K562 (cell line): ENCODE measurements around the gene TUBGCP5. TPM values are rescaled to one million over a fixed set of nuclear protein-coding genes. Genes with fewer than 3 reads are reported as not detected.

Experiments used
- ATAC-seq: fragments of 200-7000 bp; cut with Tn5 transposase; 3 replicates; pipeline ENCODE4 v1.9.1; 2020; ENCODE audit warnings: moderate library complexity
- BruUV-seq: library from RNA; stranded (reverse); fragments of 400-500 nt; replicated peaks from 2 replicates; lab custom pipeline; 2021; lab: Mats Ljungman, UMichigan
- CTCF ChIA-PET: fragments of 300-600 bp; formaldehyde crosslinking; extraction: SDS; loops from one replicate; lab custom pipeline; 2021; ENCODE audit warnings: low intra/inter-chr PET ratio; lab: Yijun Ruan, JAX
- POLR2A ChIA-PET: fragments of 300-600, 350-650 bp; sonication (Branson Sonifier 250); formaldehyde crosslinking; extraction: SDS; loops from one replicate; lab custom pipeline; 2021; ENCODE audit warnings: antibody characterized with exemption, inconsistent platforms; lab: Yijun Ruan, JAX
- DNase-seq, 4 experiments: peaks; one replicate each; pipeline versions ENCODE4 v3.0.0 to v3.0.0-alpha.2; 2011 to 2018; ENCODE audit warnings: low spot score in 3 of 4, mixed read lengths in 3 of 4; ENCODE audit errors: extremely low read depth in 1 of 4
- FAIRE-seq: peaks from 2 replicates; lab custom pipeline; 2011; peaks lifted over from hg19 to GRCh38; lab: Jason Lieb, UNC
- H2AFZ ChIP-seq: 2 replicates; pipeline ENCODE4 v1.6.0; 2011; ENCODE audit warnings: low read depth, low read length, control low read depth, inconsistent platforms
- H3K27ac ChIP-seq: fragments of 200-600 bp; 3 replicates; pipeline ENCODE4 v1.8.0; 2011; ENCODE audit warnings: low read depth, mild to moderate bottlenecking, control low read depth, inconsistent platforms, low read length, moderate library complexity, mixed read lengths; ENCODE audit errors: extremely low read depth
- H3K27me3 ChIP-seq, 2 experiments: fragments of 300-600 bp in 1 of 2; 2 replicates in 1 of 2; 3 replicates in 1 of 2; pipeline versions ENCODE4 v1.6.0 to v1.8.0; 2011; ENCODE audit warnings: inconsistent platforms in 2 of 2, low read length in 2 of 2, mild to moderate bottlenecking in 1 of 2, mixed read lengths in 1 of 2, moderate library complexity in 1 of 2; ENCODE audit not compliant: control insufficient read depth in 2 of 2, insufficient read depth in 2 of 2
- H3K36me3 ChIP-seq: fragments of 300-600 bp; 3 replicates; pipeline ENCODE4 v1.8.0; 2011; ENCODE audit warnings: mild to moderate bottlenecking, low read length, inconsistent platforms; ENCODE audit not compliant: control insufficient read depth, insufficient read depth
- H3K4me1 ChIP-seq, 2 experiments: fragments of 200-600 bp in 1 of 2; replicated peaks in 1 of 2; 2 replicates in 1 of 2; 3 replicates in 1 of 2; pipeline versions ENCODE4 v1.5.1 to v1.8.0; 2011; ENCODE audit warnings: inconsistent platforms in 2 of 2, low read length in 2 of 2, mild to moderate bottlenecking in 1 of 2, mixed read lengths in 1 of 2, moderate library complexity in 1 of 2; ENCODE audit not compliant: control insufficient read depth in 2 of 2, insufficient read depth in 2 of 2
- H3K4me2 ChIP-seq: 2 replicates; pipeline ENCODE4 v1.6.1; 2011; ENCODE audit warnings: low read length, control low read depth, inconsistent platforms, mixed read lengths; ENCODE audit not compliant: insufficient read depth
- H3K4me3 ChIP-seq: fragments of 200-600 bp; sonication (generic), shearing (Covaris generic); 2 replicates; pipeline ENCODE4 v1.5.1; 2016; ENCODE audit warnings: control low read depth, inconsistent platforms
- H3K79me2 ChIP-seq: fragments of 200-600 bp; 3 replicates; pipeline ENCODE4 v1.8.0; 2011; ENCODE audit warnings: low read length, inconsistent platforms; ENCODE audit not compliant: control insufficient read depth, insufficient read depth
- H3K9ac ChIP-seq, 2 experiments: 2 replicates each; pipeline versions ENCODE4 v1.6.0 to v1.6.1; 2011; ENCODE audit warnings: low read depth in 2 of 2, low read length in 2 of 2, control low read depth in 1 of 2, inconsistent platforms in 1 of 2, mild to moderate bottlenecking in 1 of 2, mixed read lengths in 1 of 2; ENCODE audit not compliant: insufficient read depth in 1 of 2
- H3K9me1 ChIP-seq: one replicate; pipeline ENCODE4 v1.6.0; 2011; ENCODE audit warnings: inconsistent platforms, mild to moderate bottlenecking, low read length, moderate library complexity; ENCODE audit not compliant: control insufficient read depth, insufficient read depth
- H3K9me3 ChIP-seq: replicated peaks from 2 replicates; pipeline ENCODE4 v1.5.1; 2011; ENCODE audit warnings: low read depth, low read length, inconsistent platforms; ENCODE audit not compliant: control insufficient read depth, insufficient read depth
- H4K20me1 ChIP-seq: replicated peaks from 2 replicates; pipeline ENCODE4 v1.6.1; 2011; ENCODE audit warnings: low read length, inconsistent platforms, mixed read lengths; ENCODE audit not compliant: control insufficient read depth, insufficient read depth
- C11orf30 ChIP-seq: fragments of 450-650 bp; IDR thresholded peaks from 2 replicates; pipeline ENCODE4 v1.6.1; 2016; ENCODE audit warnings: low read depth, mild to moderate bottlenecking
- MEIS2 ChIP-seq: fragments of 450-650 bp; IDR thresholded peaks from 2 replicates; pipeline ENCODE4 v1.6.1; 2014; ENCODE audit warnings: mild to moderate bottlenecking; ENCODE audit not compliant: partially characterized antibody
- SREBF2 ChIP-seq: sonication (generic); formaldehyde crosslinking; IDR thresholded peaks from 2 replicates; pipeline ENCODE4 v1.4.0; 2020; ENCODE audit warnings: mild to moderate bottlenecking, missing genetic modification reagents
- ZMIZ1 ChIP-seq, 2 experiments: fragments of 150-350 bp in 1 of 2; IDR thresholded peaks; 2 replicates each; pipeline ENCODE4 v1.6.1; 2012 to 2016; ENCODE audit warnings: low read depth in 2 of 2, low read length in 2 of 2, mild to moderate bottlenecking in 1 of 2, moderate library complexity in 1 of 2
- ZNF316 ChIP-seq: fragments of 450-650 bp; IDR thresholded peaks from 2 replicates; pipeline ENCODE4 v1.6.1; 2016
- ZNF57 ChIP-seq: fragments of 450-650 bp; formaldehyde crosslinking; IDR thresholded peaks from 2 replicates; pipeline ENCODE4 v1.4.0; 2020; ENCODE audit warnings: mild to moderate bottlenecking, moderate library complexity
- ZNF75A ChIP-seq: fragments of 450-650 bp; formaldehyde crosslinking; IDR thresholded peaks from 2 replicates; pipeline ENCODE4 v1.4.0; 2020; ENCODE audit warnings: mild to moderate bottlenecking
- WGBS: fragments of 100-300 bp; shearing (Covaris generic); methylation state at CpG from one replicate; pipeline ENCODE4 v1.1.6; 2016; ENCODE audit warnings: low coverage, mixed read lengths; ENCODE audit not compliant: insufficient coverage; ENCODE audit errors: missing lambda C conversion rate; 5-methylcytosine and 5-hydroxymethylcytosine counted together
- in situ Hi-C: fragments of 300-500 bp; cut with MboI; formaldehyde crosslinking; loops from 4 replicates; pipeline ENCODE4 v1.15.0; 2018; ENCODE audit warnings: inconsistent platforms, mixed read lengths
- intact Hi-C: fragments of 100-400 bp; cut with micrococcal nuclease; formaldehyde crosslinking; loops from 2 replicates; pipeline ENCODE4 v1.14.2; 2022
- polyA plus RNA-seq, 8 experiments: library from polyadenylated mRNA; depleted of rRNA in 4 of 8; stranded (reverse) in 5 of 8; unstranded in 3 of 8; fragments of >200 nt; fragmentation: Nextera tagmentation in 2 of 8; fragmentation: Illumina TruSeq in 1 of 8; extraction: Ambion mirVana in 2 of 8; extraction: Trizol in 1 of 8; gene quantifications; 2 replicates each; pipeline versions ENCODE4 v1.2.1 to v1.2.3, GENCODE V29; 2011 to 2014; ENCODE audit warnings: inconsistent platforms in 1 of 8, missing spikeins in 1 of 8
- total RNA-seq, 7 experiments: library from RNA; depleted of rRNA in 6 of 7; stranded (reverse); fragments of >200 nt in 6 of 7; fragmentation: Illumina TruSeq in 2 of 7; extraction: Trizol in 2 of 7; gene quantifications; 2 replicates each; pipeline versions ENCODE4 v1.2.1 to v1.2.3, GENCODE V29; 2011 to 2021; ENCODE audit warnings: low replicate concordance in 1 of 7
- TF ChIP-seq, protein P1 (sequence below): fragments of 450-650 bp; formaldehyde crosslinking; IDR thresholded peaks from 2 replicates; pipeline ENCODE4 v1.4.0; 2020; ENCODE audit warnings: mild to moderate bottlenecking

Gene TUBGCP5
- total and polyA plus RNA-seq, 9 of the 15 experiments (the other 6 are each of a cell fraction or from before 2014, with no cell fraction given) = 5.8 to 33.9 (median 23.2) TPM

- TF ChIP-seq ZNF57 (CRISPR knock-in tag) = no peak
- TF ChIP-seq ZNF75A (CRISPR knock-in tag) = no peak
- TF ChIP-seq, protein P1, sequence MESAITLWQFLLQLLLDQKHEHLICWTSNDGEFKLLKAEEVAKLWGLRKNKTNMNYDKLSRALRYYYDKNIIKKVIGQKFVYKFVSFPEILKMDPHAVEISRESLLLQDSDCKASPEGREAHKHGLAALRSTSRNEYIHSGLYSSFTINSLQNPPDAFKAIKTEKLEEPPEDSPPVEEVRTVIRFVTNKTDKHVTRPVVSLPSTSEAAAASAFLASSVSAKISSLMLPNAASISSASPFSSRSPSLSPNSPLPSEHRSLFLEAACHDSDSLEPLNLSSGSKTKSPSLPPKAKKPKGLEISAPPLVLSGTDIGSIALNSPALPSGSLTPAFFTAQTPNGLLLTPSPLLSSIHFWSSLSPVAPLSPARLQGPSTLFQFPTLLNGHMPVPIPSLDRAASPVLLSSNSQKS (CRISPR knock-in tag) = no peak
Measured at GRCh38 chr15:23033979-23034378, 5.4 kb downstream of the TUBGCP5 start (continued).

DNA sequence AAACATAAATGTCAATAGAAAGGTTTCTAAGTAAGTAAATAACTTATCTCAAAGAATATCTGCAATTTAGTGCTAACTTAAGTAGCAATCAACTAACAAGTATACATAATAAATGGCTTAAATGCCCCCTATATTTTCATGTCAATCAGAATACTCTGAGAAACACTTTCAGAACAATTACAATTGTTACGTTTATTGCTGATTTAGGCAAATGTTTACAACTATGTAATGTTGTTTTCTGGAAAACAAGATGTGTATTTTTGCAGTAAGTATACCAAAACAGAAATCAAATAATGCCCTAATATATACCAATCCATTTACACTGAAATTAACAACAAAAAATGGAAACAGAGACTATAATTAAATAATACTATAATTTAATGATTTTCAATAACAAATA is 13.2 kb downstream of the TUBGCP5 start:
- Histone ChIP-seq H3K79me2 (no peaks in the 10 kb centered on the region), H4K20me1 (no peaks in the 10 kb centered on the region), H3K9ac (no peak overlapping the region), H3K4me3 (no peak overlapping the region), H3K4me1 (no peaks in the 10 kb centered on the region), H3K4me2 (no peak overlapping the region), H3K27me3 (no peaks in the 10 kb centered on the region), H3K9me1 (no peaks in the 10 kb centered on the region), H3K36me3 (peaks cover 88% of the 10 kb centered on the region), H3K9me3 (no peaks in the 10 kb centered on the region), H3K27ac (no peak overlapping the region), H2AFZ (no peak overlapping the region)
- POLR2A ChIA-PET = interaction anchor here (1.0 kb wide), 1 partner anchor 10 kb away, joined by 4 read pairs; no protein-coding TSS in a partner anchor
- in situ Hi-C loops (no loop called here), intact Hi-C loops (no loop called here)
- CTCF ChIA-PET = no interaction called here
- BruUV-seq = no TSS peak
- DNase-seq = no peak
- FAIRE-seq = no peak
- TF ChIP-seq C11orf30 (peak; percentile 37; the same call in 1 of the 2 replicates), MEIS2 (no peak), SREBF2 (CRISPR knock-in tag) (no peak), ZNF316 (peak; percentile 36; the same call in 1 of the 2 replicates), ZMIZ1 (IDR thresholded peaks at IDR 0.05; ENCODE audit: low read depth in 2 of 2, low read length in 2 of 2) (no peak)
- ATAC-seq = no peak
- WGBS = 81% methylated on average over 1 of the region's 1 CpG
